Endothelial cell of umbilical vein (primary cell): Measurements from ENCODE around the gene CIAO3.

ENCODE experiments used
- EZH2 ChIP-seq: IDR thresholded peaks from 2 replicates; pipeline ENCODE4 v1.6.1; 2012; ENCODE audit warnings: borderline replicate concordance, low read depth, mild to moderate bottlenecking, moderate library complexity, low read length, inconsistent platforms; ENCODE audit not compliant: severe bottlenecking
- JUN ChIP-seq: IDR thresholded peaks from 2 replicates; pipeline ENCODE4 v1.6.1; 2011; ENCODE audit warnings: borderline replicate concordance, low read depth; ENCODE audit not compliant: insufficient read length, insufficient read depth
- MYC ChIP-seq: IDR thresholded peaks from one replicate; pipeline ENCODE4 v1.6.1; 2011; ENCODE audit warnings: mild to moderate bottlenecking, low read depth, low read length
- POLR2A ChIP-seq: IDR thresholded peaks from 2 replicates; pipeline ENCODE4 v1.6.1; 2012; ENCODE audit warnings: low read depth, mild to moderate bottlenecking, control low read depth, low read length
- POLR2AphosphoS5 ChIP-seq: IDR thresholded peaks from 2 replicates; pipeline ENCODE4 v1.6.1; 2012; ENCODE audit warnings: low read depth, mild to moderate bottlenecking, control low read depth, low read length, moderate library complexity; ENCODE audit not compliant: insufficient read depth
- TF ChIP-seq, protein P1 (sequence below), 2 donors: IDR thresholded peaks; 1 replicate in 1 of 2; 2 replicates in 1 of 2; pipeline ENCODE4 v1.5.1; 2011; ENCODE audit warnings: low read length in 2 of 2, mild to moderate bottlenecking in 2 of 2, moderate library complexity in 2 of 2, control low read depth in 1 of 2, inconsistent platforms in 1 of 2, low read depth in 1 of 2; ENCODE audit not compliant: insufficient read depth in 1 of 2; ENCODE audit errors: extremely low read depth in 1 of 2
- TF ChIP-seq, protein P2 (sequence below): IDR thresholded peaks from 2 replicates; pipeline ENCODE4 v1.6.1; 2011; ENCODE audit not compliant: insufficient read depth, insufficient read length

- TF ChIP-seq, protein P1, sequence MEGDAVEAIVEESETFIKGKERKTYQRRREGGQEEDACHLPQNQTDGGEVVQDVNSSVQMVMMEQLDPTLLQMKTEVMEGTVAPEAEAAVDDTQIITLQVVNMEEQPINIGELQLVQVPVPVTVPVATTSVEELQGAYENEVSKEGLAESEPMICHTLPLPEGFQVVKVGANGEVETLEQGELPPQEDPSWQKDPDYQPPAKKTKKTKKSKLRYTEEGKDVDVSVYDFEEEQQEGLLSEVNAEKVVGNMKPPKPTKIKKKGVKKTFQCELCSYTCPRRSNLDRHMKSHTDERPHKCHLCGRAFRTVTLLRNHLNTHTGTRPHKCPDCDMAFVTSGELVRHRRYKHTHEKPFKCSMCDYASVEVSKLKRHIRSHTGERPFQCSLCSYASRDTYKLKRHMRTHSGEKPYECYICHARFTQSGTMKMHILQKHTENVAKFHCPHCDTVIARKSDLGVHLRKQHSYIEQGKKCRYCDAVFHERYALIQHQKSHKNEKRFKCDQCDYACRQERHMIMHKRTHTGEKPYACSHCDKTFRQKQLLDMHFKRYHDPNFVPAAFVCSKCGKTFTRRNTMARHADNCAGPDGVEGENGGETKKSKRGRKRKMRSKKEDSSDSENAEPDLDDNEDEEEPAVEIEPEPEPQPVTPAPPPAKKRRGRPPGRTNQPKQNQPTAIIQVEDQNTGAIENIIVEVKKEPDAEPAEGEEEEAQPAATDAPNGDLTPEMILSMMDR (IDR thresholded peaks at IDR 0.05; ENCODE audit: extremely low read depth in 1 of 2, insufficient read depth in 1 of 2, low read depth in 1 of 2, low read length in 2 of 2): no peak
- TF ChIP-seq POLR2A (peak; percentile 21), JUN (no peak), POLR2AphosphoS5 (no peak), EZH2 (no peak), MYC (no peak)
- TF ChIP-seq, protein P2, sequence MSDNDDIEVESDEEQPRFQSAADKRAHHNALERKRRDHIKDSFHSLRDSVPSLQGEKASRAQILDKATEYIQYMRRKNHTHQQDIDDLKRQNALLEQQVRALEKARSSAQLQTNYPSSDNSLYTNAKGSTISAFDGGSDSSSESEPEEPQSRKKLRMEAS: no peak
These were observed 16.4 kb downstream of the CIAO3 start for GRCh38 chr16:724188-725040.
